NOMO-1 (cell line): ENCODE results near the gene RAP1GAP2.

ENCODE experiments used
- DNase-seq, 2 experiments: peaks; one replicate each; lab custom pipeline; 2025; ENCODE audit not compliant: unreplicated experiment in 2 of 2; lab: John Stamatoyannopoulos, UW

RAP1GAP2 gene

GRCh38 chr17:2852221-2852620 is 56.0 kb downstream of the RAP1GAP2 start:
- no peak for DNase-seq

- DNase-seq: no peak
Observed at GRCh38 chr17:2852729-2853282, 56.6 kb downstream of the RAP1GAP2 start.

- DNase-seq: peak in 1 of 2 experiments; percentile 40
Observed at GRCh38 chr17:2853283-2854142, 57.3 kb downstream of the RAP1GAP2 start.

- DNase-seq: no peak
Observed at GRCh38 chr17:2854143-2855055, 58.2 kb downstream of the RAP1GAP2 start.

- DNase-seq: no peak
Observed at GRCh38 chr17:2855063-2855600, 58.9 kb downstream of the RAP1GAP2 start.

- DNase-seq: no peak
Observed at GRCh38 chr17:2856727-2857126, 60.5 kb downstream of the RAP1GAP2 start.

GRCh38 chr17:2860045-2860444 is 63.8 kb downstream of the RAP1GAP2 start:
- no peak for DNase-seq

GRCh38 chr17:2860883-2861282 is 64.6 kb downstream of the RAP1GAP2 start:
- no peak for DNase-seq

- DNase-seq: no peak
Observed at GRCh38 chr17:2862197-2862596, 66.0 kb downstream of the RAP1GAP2 start.

GRCh38 chr17:2863204-2863603 is 67.0 kb downstream of the RAP1GAP2 start:
- no peak for DNase-seq

- no peak for DNase-seq
Observed at GRCh38 chr17:2865228-2865627, 69.0 kb downstream of the RAP1GAP2 start.

GRCh38 chr17:2867441-2868424 is 71.5 kb downstream of the RAP1GAP2 start:
- no peak for DNase-seq

- DNase-seq: no peak
Observed at GRCh38 chr17:2869604-2870003, 73.4 kb downstream of the RAP1GAP2 start.

GRCh38 chr17:2871205-2871604 is 75.0 kb downstream of the RAP1GAP2 start:
- no peak for DNase-seq

- no peak for DNase-seq
Observed at GRCh38 chr17:2871720-2872119, 75.5 kb downstream of the RAP1GAP2 start.

GRCh38 chr17:2872282-2872681 is 76.0 kb downstream of the RAP1GAP2 start:
- DNase-seq: no peak

- DNase-seq: no peak
Observed at GRCh38 chr17:2874189-2874686, 78.0 kb downstream of the RAP1GAP2 start.

GRCh38 chr17:2875608-2876007 is 79.4 kb downstream of the RAP1GAP2 start:
- no peak for DNase-seq

- no peak for DNase-seq
Observed at GRCh38 chr17:2876467-2876866, 80.2 kb downstream of the RAP1GAP2 start.
